GM23338 (cell line): ENCODE results near the gene USF2. TPM values are rescaled to one million over a fixed set of nuclear protein-coding genes. Genes with fewer than 3 reads are reported as not detected.

Experiments
- ATAC-seq: fragments of 200-7000 bp; cut with Tn5 transposase; 3 replicates; pipeline ENCODE4 v1.9.1; 2020
- DNase-seq: peaks from one replicate; pipeline ENCODE4 v3.0.0-alpha.2; 2015; ENCODE audit warnings: low spot score
- H2AFZ ChIP-seq: fragments of 200-600 bp; sonication (generic); 2 replicates; pipeline ENCODE4 v1.8.0; 2016; ENCODE audit warnings: antibody characterized with exemption, mild to moderate bottlenecking, moderate library complexity
- H3F3A ChIP-seq: fragments of 200-600 bp; sonication (generic); replicated peaks from 2 replicates; pipeline ENCODE4 v1.8.0; 2017; ENCODE audit warnings: antibody characterized with exemption, mixed run types, low read depth
- H3K27ac ChIP-seq: fragments of 200-600 bp; sonication (generic); 2 replicates; pipeline ENCODE4 v1.6.1; 2016; ENCODE audit warnings: low read depth
- H3K27me3 ChIP-seq: fragments of 200-600 bp; sonication (generic); 2 replicates; pipeline ENCODE4 v1.8.0; 2016; ENCODE audit warnings: mild to moderate bottlenecking, mixed run types, moderate library complexity; ENCODE audit not compliant: insufficient read depth
- H3K36me3 ChIP-seq: fragments of 200-600 bp; sonication (generic); 2 replicates; pipeline ENCODE4 v1.8.0; 2016; ENCODE audit warnings: mild to moderate bottlenecking; ENCODE audit not compliant: insufficient read depth
- H3K4me1 ChIP-seq: fragments of 200-600 bp; sonication (generic); 2 replicates; pipeline ENCODE4 v1.8.0; 2016; ENCODE audit warnings: mild to moderate bottlenecking, moderate library complexity; ENCODE audit not compliant: insufficient read depth
- H3K4me2 ChIP-seq: fragments of 200-600 bp; sonication (generic); 2 replicates; pipeline ENCODE4 v1.7.1; 2017; ENCODE audit warnings: mixed run types
- H3K4me3 ChIP-seq: fragments of 200-600 bp; sonication (generic); 2 replicates; pipeline ENCODE4 v1.6.1; 2016; ENCODE audit warnings: mixed run types
- H3K79me2 ChIP-seq: fragments of 200-600 bp; sonication (generic); replicated peaks from 2 replicates; pipeline ENCODE4 v1.8.0; 2017; ENCODE audit warnings: mild to moderate bottlenecking; ENCODE audit not compliant: insufficient read depth
- H3K9me2 ChIP-seq: fragments of 200-600 bp; sonication (generic); 2 replicates; pipeline ENCODE4 v1.8.0; 2017; ENCODE audit not compliant: insufficient read depth
- H4K20me1 ChIP-seq: fragments of 200-600 bp; sonication (generic); replicated peaks from 2 replicates; pipeline ENCODE4 v1.8.0; 2017; ENCODE audit warnings: mild to moderate bottlenecking; ENCODE audit not compliant: insufficient read depth
- H3K27ac Mint-ChIP-seq: 2 replicates; pipeline ENCODE4 v1.8.0; 2020; ENCODE audit warnings: inconsistent platforms, mild to moderate bottlenecking, moderate library complexity, mixed read lengths
- H3K27me3 Mint-ChIP-seq: 3 replicates; pipeline ENCODE4 v1.8.0; 2022; ENCODE audit warnings: low read depth, mild to moderate bottlenecking, moderate library complexity, mixed read lengths, inconsistent platforms; ENCODE audit not compliant: insufficient read depth, poor library complexity
- H3K36me3 Mint-ChIP-seq: 3 replicates; pipeline ENCODE4 v1.8.0; 2021; ENCODE audit warnings: low read depth, mild to moderate bottlenecking, inconsistent platforms, moderate library complexity, mixed read lengths
- H3K4me1 Mint-ChIP-seq: 3 replicates; pipeline ENCODE4 v1.8.0; 2020; ENCODE audit warnings: mild to moderate bottlenecking, inconsistent platforms, mixed read lengths
- H3K4me3 Mint-ChIP-seq: 3 replicates; pipeline ENCODE4 v1.8.0; 2021; ENCODE audit warnings: moderate library complexity, mild to moderate bottlenecking, inconsistent platforms, mixed read lengths
- H3K9me3 Mint-ChIP-seq: 3 replicates; pipeline ENCODE4 v1.8.0; 2020; ENCODE audit warnings: moderate library complexity, mild to moderate bottlenecking, inconsistent platforms, mixed read lengths
- CREB1 ChIP-seq: fragments of 250-450 bp; sonication (Bioruptor Pico); IDR thresholded peaks from 2 replicates; pipeline ENCODE4 v1.5.0; 2020; ENCODE audit warnings: low read depth, mild to moderate bottlenecking, moderate library complexity
- EZH2 ChIP-seq: fragments of 200-600 bp; sonication (generic); IDR thresholded peaks from one replicate; pipeline ENCODE4 v1.8.0; 2017; ENCODE audit warnings: antibody characterized with exemption, mild to moderate bottlenecking, low read depth; ENCODE audit not compliant: unreplicated experiment
- EZH2phosphoT487 ChIP-seq: fragments of 200-600 bp; sonication (generic); IDR thresholded peaks from one replicate; pipeline ENCODE4 v1.8.1; 2018; ENCODE audit warnings: antibody characterized with exemption; ENCODE audit not compliant: unreplicated experiment
- JUNB ChIP-seq: IDR thresholded peaks from one replicate; pipeline ENCODE4 v1.6.1; 2016; ENCODE audit warnings: antibody characterized with exemption; ENCODE audit not compliant: unreplicated experiment
- NANOG ChIP-seq: IDR thresholded peaks from 2 replicates; pipeline ENCODE4 v1.6.1; 2016; ENCODE audit warnings: antibody characterized with exemption, borderline replicate concordance
- POLR2AphosphoS5 ChIP-seq: IDR thresholded peaks from 2 replicates; pipeline ENCODE4 v1.6.1; 2016; ENCODE audit warnings: antibody characterized with exemption, low read depth
- STAT1 ChIP-seq: IDR thresholded peaks from one replicate; pipeline ENCODE4 v1.6.1; 2016; ENCODE audit warnings: antibody characterized with exemption; ENCODE audit not compliant: unreplicated experiment
- ZNF114 ChIP-seq: fragments of 250-450 bp; sonication (Bioruptor Pico); IDR thresholded peaks from 2 replicates; pipeline ENCODE4 v1.5.0; 2020; ENCODE audit warnings: mild to moderate bottlenecking, moderate library complexity
- ZNF331 ChIP-seq: fragments of 250-450 bp; sonication (Bioruptor Pico); IDR thresholded peaks from 2 replicates; pipeline ENCODE4 v1.5.0; 2020; ENCODE audit warnings: low read depth, mild to moderate bottlenecking, moderate library complexity
- polyA plus RNA-seq: library from polyadenylated mRNA; unstranded; fragments of >200 nt; fragmentation: Nextera tagmentation; extraction: Ambion mirVana; gene quantifications from 2 replicates; pipeline ENCODE4 v1.2.1, GENCODE V29; 2016
- total RNA-seq: library from RNA; depleted of rRNA; stranded (reverse); fragments of >200 nt; shearing (Covaris generic); gene quantifications from 2 replicates; pipeline ENCODE4 v1.2.3, GENCODE V29; 2014
- TF ChIP-seq, protein P1 (sequence below): fragments of 250-450 bp; sonication (Bioruptor Pico); IDR thresholded peaks from 2 replicates; pipeline ENCODE4 v1.5.0; 2020; ENCODE audit warnings: mild to moderate bottlenecking, moderate library complexity
- TF ChIP-seq, protein P2 (sequence below), 2 experiments: fragments of 200-600 bp in 1 of 2; sonication (generic) in 1 of 2; conservative IDR thresholded peaks; 2 replicates each; pipeline versions ENCODE4 v1.5.1 to v1.6.1; 2016 to 2017; ENCODE audit warnings: antibody characterized with exemption in 2 of 2, low read depth in 2 of 2, mild to moderate bottlenecking in 2 of 2, moderate library complexity in 1 of 2
- TF ChIP-seq, protein P3 (sequence below): IDR thresholded peaks from 2 replicates; pipeline ENCODE4 v1.6.1; 2016; ENCODE audit warnings: antibody characterized with exemption
- TF ChIP-seq, protein P4 (sequence below): IDR thresholded peaks from one replicate; pipeline ENCODE4 v1.6.1; 2018; ENCODE audit warnings: antibody characterized with exemption; ENCODE audit not compliant: unreplicated experiment

USF2 gene
- total and polyA plus RNA-seq, 2 experiments from 2014 or later: 28.9 to 60.5 TPM

DNA sequence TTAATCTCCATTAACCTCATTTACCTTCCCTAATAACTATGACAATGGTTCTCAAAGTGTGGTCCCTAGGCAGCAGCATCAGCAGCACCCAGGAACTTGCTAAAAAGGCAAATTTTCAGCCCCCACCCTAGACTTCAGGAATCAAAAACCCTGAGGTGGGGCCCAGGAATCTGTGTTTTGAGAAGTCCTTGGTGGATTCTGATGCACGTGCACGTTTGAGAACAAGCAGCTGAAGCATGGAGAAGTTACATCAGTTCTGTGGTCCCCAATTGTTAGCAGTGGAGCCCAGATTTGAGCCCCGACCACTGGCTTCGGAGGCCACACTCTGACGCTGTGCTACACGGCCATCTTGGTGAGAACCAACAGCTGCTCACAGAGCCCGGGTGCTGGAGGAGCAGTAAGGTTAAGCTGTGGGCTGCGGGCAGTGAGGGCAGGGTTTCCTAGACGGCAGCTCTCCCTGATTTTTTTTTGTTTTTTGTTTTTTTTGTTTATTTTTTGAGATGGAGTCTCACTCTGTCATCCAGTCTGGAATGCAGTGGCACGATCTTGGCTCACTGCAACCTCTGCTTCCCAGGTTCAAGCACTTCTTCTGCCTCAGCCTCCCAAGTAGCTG lies 46.2 kb downstream of the USF2 start:
- H3K36me3 ChIP-seq: no peaks in the 10 kb centered on the region
- ATAC-seq (no peak), DNase-seq (no peak)
- no peaks in the 10 kb centered on the region for H3K79me2 ChIP-seq
- Mint-ChIP-seq H3K27ac (no peak overlapping the region), H3K9me3 (no peaks in the 10 kb centered on the region), H3K27me3 (peaks cover 4% of the 10 kb centered on the region), H3K36me3 (no peaks in the 10 kb centered on the region), H3K4me1 (peaks cover 2% of the 10 kb centered on the region; the same call in 1 of the 3 replicates), H3K4me3 (no peak overlapping the region)
- H3K4me2 ChIP-seq: no peak overlapping the region
- H3K4me3 ChIP-seq: no peak overlapping the region
- H3K27ac ChIP-seq: no peak overlapping the region
- TF ChIP-seq STAT1 (no peak), ZNF331 (CRISPR knock-in tag) (no peak), POLR2AphosphoS5 (no peak), EZH2phosphoT487 (no peak), EZH2 (no peak), ZNF114 (CRISPR knock-in tag) (no peak), JUNB (no peak), CREB1 (CRISPR knock-in tag) (no peak), NANOG (no peak)
- TF ChIP-seq, protein P1, sequence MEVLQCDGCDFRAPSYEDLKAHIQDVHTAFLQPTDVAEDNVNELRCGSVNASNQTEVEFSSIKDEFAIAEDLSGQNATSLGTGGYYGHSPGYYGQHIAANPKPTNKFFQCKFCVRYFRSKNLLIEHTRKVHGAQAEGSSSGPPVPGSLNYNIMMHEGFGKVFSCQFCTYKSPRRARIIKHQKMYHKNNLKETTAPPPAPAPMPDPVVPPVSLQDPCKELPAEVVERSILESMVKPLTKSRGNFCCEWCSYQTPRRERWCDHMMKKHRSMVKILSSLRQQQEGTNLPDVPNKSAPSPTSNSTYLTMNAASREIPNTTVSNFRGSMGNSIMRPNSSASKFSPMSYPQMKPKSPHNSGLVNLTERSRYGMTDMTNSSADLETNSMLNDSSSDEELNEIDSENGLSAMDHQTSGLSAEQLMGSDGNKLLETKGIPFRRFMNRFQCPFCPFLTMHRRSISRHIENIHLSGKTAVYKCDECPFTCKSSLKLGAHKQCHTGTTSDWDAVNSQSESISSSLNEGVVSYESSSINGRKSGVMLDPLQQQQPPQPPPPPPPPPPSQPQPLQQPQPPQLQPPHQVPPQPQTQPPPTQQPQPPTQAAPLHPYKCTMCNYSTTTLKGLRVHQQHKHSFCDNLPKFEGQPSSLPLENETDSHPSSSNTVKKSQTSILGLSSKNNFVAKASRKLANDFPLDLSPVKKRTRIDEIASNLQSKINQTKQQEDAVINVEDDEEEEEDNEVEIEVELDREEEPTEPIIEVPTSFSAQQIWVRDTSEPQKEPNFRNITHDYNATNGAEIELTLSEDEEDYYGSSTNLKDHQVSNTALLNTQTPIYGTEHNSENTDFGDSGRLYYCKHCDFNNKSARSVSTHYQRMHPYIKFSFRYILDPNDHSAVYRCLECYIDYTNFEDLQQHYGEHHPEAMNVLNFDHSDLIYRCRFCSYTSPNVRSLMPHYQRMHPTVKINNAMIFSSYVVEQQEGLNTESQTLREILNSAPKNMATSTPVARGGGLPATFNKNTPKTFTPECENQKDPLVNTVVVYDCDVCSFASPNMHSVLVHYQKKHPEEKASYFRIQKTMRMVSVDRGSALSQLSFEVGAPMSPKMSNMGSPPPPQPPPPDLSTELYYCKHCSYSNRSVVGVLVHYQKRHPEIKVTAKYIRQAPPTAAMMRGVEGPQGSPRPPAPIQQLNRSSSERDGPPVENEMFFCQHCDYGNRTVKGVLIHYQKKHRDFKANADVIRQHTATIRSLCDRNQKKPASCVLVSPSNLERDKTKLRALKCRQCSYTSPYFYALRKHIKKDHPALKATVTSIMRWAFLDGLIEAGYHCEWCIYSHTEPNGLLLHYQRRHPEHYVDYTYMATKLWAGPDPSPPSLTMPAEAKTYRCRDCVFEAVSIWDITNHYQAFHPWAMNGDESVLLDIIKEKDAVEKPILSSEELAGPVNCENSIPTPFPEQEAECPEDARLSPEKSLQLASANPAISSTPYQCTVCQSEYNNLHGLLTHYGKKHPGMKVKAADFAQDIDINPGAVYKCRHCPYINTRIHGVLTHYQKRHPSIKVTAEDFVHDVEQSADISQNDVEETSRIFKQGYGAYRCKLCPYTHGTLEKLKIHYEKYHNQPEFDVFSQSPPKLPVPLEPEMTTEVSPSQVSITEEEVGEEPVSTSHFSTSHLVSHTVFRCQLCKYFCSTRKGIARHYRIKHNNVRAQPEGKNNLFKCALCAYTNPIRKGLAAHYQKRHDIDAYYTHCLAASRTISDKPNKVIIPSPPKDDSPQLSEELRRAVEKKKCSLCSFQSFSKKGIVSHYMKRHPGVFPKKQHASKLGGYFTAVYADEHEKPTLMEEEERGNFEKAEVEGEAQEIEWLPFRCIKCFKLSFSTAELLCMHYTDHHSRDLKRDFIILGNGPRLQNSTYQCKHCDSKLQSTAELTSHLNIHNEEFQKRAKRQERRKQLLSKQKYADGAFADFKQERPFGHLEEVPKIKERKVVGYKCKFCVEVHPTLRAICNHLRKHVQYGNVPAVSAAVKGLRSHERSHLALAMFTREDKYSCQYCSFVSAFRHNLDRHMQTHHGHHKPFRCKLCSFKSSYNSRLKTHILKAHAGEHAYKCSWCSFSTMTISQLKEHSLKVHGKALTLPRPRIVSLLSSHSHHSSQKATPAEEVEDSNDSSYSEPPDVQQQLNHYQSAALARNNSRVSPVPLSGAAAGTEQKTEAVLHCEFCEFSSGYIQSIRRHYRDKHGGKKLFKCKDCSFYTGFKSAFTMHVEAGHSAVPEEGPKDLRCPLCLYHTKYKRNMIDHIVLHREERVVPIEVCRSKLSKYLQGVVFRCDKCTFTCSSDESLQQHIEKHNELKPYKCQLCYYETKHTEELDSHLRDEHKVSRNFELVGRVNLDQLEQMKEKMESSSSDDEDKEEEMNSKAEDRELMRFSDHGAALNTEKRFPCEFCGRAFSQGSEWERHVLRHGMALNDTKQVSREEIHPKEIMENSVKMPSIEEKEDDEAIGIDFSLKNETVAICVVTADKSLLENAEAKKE (CRISPR knock-in tag): no peak
- TF ChIP-seq, protein P2, sequence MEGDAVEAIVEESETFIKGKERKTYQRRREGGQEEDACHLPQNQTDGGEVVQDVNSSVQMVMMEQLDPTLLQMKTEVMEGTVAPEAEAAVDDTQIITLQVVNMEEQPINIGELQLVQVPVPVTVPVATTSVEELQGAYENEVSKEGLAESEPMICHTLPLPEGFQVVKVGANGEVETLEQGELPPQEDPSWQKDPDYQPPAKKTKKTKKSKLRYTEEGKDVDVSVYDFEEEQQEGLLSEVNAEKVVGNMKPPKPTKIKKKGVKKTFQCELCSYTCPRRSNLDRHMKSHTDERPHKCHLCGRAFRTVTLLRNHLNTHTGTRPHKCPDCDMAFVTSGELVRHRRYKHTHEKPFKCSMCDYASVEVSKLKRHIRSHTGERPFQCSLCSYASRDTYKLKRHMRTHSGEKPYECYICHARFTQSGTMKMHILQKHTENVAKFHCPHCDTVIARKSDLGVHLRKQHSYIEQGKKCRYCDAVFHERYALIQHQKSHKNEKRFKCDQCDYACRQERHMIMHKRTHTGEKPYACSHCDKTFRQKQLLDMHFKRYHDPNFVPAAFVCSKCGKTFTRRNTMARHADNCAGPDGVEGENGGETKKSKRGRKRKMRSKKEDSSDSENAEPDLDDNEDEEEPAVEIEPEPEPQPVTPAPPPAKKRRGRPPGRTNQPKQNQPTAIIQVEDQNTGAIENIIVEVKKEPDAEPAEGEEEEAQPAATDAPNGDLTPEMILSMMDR (conservative IDR thresholded peaks at IDR 0.05; ENCODE audit: low read depth in 2 of 2): no peak
- TF ChIP-seq, protein P3, sequence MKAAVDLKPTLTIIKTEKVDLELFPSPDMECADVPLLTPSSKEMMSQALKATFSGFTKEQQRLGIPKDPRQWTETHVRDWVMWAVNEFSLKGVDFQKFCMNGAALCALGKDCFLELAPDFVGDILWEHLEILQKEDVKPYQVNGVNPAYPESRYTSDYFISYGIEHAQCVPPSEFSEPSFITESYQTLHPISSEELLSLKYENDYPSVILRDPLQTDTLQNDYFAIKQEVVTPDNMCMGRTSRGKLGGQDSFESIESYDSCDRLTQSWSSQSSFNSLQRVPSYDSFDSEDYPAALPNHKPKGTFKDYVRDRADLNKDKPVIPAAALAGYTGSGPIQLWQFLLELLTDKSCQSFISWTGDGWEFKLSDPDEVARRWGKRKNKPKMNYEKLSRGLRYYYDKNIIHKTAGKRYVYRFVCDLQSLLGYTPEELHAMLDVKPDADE: no peak
- TF ChIP-seq, protein P4, sequence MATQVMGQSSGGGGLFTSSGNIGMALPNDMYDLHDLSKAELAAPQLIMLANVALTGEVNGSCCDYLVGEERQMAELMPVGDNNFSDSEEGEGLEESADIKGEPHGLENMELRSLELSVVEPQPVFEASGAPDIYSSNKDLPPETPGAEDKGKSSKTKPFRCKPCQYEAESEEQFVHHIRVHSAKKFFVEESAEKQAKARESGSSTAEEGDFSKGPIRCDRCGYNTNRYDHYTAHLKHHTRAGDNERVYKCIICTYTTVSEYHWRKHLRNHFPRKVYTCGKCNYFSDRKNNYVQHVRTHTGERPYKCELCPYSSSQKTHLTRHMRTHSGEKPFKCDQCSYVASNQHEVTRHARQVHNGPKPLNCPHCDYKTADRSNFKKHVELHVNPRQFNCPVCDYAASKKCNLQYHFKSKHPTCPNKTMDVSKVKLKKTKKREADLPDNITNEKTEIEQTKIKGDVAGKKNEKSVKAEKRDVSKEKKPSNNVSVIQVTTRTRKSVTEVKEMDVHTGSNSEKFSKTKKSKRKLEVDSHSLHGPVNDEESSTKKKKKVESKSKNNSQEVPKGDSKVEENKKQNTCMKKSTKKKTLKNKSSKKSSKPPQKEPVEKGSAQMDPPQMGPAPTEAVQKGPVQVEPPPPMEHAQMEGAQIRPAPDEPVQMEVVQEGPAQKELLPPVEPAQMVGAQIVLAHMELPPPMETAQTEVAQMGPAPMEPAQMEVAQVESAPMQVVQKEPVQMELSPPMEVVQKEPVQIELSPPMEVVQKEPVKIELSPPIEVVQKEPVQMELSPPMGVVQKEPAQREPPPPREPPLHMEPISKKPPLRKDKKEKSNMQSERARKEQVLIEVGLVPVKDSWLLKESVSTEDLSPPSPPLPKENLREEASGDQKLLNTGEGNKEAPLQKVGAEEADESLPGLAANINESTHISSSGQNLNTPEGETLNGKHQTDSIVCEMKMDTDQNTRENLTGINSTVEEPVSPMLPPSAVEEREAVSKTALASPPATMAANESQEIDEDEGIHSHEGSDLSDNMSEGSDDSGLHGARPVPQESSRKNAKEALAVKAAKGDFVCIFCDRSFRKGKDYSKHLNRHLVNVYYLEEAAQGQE: no peak
- no peaks in the 10 kb centered on the region for H3K4me1 ChIP-seq
- H3K27me3 ChIP-seq: no peaks in the 10 kb centered on the region
- no peaks in the 10 kb centered on the region for H4K20me1 ChIP-seq
- H2AFZ ChIP-seq: no peak overlapping the region
- H3K9me2 ChIP-seq: no peaks in the 10 kb centered on the region
- no peaks in the 10 kb centered on the region for H3F3A ChIP-seq
